SK-N-SH treated with all-trans-retinoic acid at 6 μM for 48 hours (cell line): ENCODE data around the gene WDFY2.

Experiments used
- ATAC-seq: fragments of 200-7000 bp; cut with Tn5 transposase; 3 replicates; pipeline ENCODE4 v1.9.1; 2020; ENCODE audit warnings: mild to moderate bottlenecking, moderate library complexity
- ARNTL ChIP-seq: fragments of 450-650 bp; formaldehyde crosslinking; IDR thresholded peaks from 2 replicates; pipeline ENCODE4 v1.5.0; 2020; ENCODE audit warnings: low read depth, mild to moderate bottlenecking, moderate library complexity, borderline replicate concordance
- BACH2 ChIP-seq: fragments of 250-450 bp; sonication (Bioruptor Pico); IDR thresholded peaks from 2 replicates; pipeline ENCODE4 v1.9.0; 2021; ENCODE audit warnings: mild to moderate bottlenecking, borderline replicate concordance
- CSDC2 ChIP-seq: fragments of 250-450 bp; sonication (Bioruptor Pico); IDR thresholded peaks from 2 replicates; pipeline ENCODE4 v1.5.0; 2020; ENCODE audit warnings: mild to moderate bottlenecking, moderate library complexity
- CSRNP3 ChIP-seq: fragments of 250-450 bp; sonication (Bioruptor Pico); IDR thresholded peaks from 2 replicates; pipeline ENCODE4 v1.5.1; 2021; ENCODE audit warnings: mild to moderate bottlenecking, moderate library complexity
- ESRRG ChIP-seq: fragments of 250-450 bp; sonication (Bioruptor Pico); IDR thresholded peaks from 2 replicates; pipeline ENCODE4 v1.6.1; 2021; ENCODE audit warnings: mild to moderate bottlenecking
- GLIS3 ChIP-seq: fragments of 250-450 bp; sonication (Bioruptor Pico); IDR thresholded peaks from 2 replicates; pipeline ENCODE4 v1.5.0; 2020; ENCODE audit warnings: mild to moderate bottlenecking, moderate library complexity
- ISL1 ChIP-seq: fragments of 250-450 bp; sonication (Bioruptor Pico); IDR thresholded peaks from 2 replicates; pipeline ENCODE4 v2.1.2; 2022; ENCODE audit warnings: mild to moderate bottlenecking, moderate library complexity
- OSR1 ChIP-seq: fragments of 250-450 bp; sonication (Bioruptor Pico); IDR thresholded peaks from 2 replicates; pipeline ENCODE4 v1.8.0; 2022; ENCODE audit warnings: moderate library complexity, mild to moderate bottlenecking, inconsistent platforms
- POU6F1 ChIP-seq: fragments of 250-450 bp; sonication (Bioruptor Pico); IDR thresholded peaks from 2 replicates; pipeline ENCODE4 v1.8.0; 2021; ENCODE audit warnings: low read depth, mild to moderate bottlenecking, moderate library complexity, borderline replicate concordance
- PPARA ChIP-seq: fragments of 250-450 bp; sonication (Bioruptor Pico); IDR thresholded peaks from 2 replicates; pipeline ENCODE4 v1.5.0; 2020; ENCODE audit warnings: mild to moderate bottlenecking, borderline replicate concordance
- RARB ChIP-seq: fragments of 250-450 bp; sonication (Bioruptor Pico); IDR thresholded peaks from 2 replicates; pipeline ENCODE4 v1.8.0; 2021; ENCODE audit warnings: mild to moderate bottlenecking, moderate library complexity
- SNAI2 ChIP-seq: fragments of 250-450 bp; sonication (Bioruptor Pico); IDR thresholded peaks from 2 replicates; pipeline ENCODE4 v1.5.0; 2020; ENCODE audit warnings: mild to moderate bottlenecking, moderate library complexity
- TCF4 ChIP-seq: fragments of 250-450 bp; sonication (Bioruptor Pico); IDR thresholded peaks from 2 replicates; pipeline ENCODE4 v1.8.0; 2021; ENCODE audit warnings: mild to moderate bottlenecking, moderate library complexity, borderline replicate concordance
- TOX ChIP-seq: fragments of 250-450 bp; sonication (Bioruptor Pico); IDR thresholded peaks from 2 replicates; pipeline ENCODE4 v1.8.0; 2021; ENCODE audit warnings: mild to moderate bottlenecking, moderate library complexity, borderline replicate concordance
- ZC3H10 ChIP-seq: fragments of 250-450 bp; sonication (Bioruptor Pico); IDR thresholded peaks from 2 replicates; pipeline ENCODE4 v1.5.1; 2021; ENCODE audit warnings: mild to moderate bottlenecking, moderate library complexity
- ZFP3 ChIP-seq: fragments of 250-450 bp; sonication (Bioruptor Pico); IDR thresholded peaks from 2 replicates; pipeline ENCODE4 v1.5.0; 2020; ENCODE audit warnings: mild to moderate bottlenecking, moderate library complexity
- ZFP30 ChIP-seq: fragments of 450-650 bp; formaldehyde crosslinking; IDR thresholded peaks from 2 replicates; pipeline ENCODE4 v1.5.0; 2022; ENCODE audit warnings: mild to moderate bottlenecking, moderate library complexity
- ZNF565 ChIP-seq: fragments of 450-650 bp; formaldehyde crosslinking; conservative IDR thresholded peaks from 2 replicates; pipeline ENCODE4 v1.5.0; 2020; ENCODE audit warnings: low read depth, mild to moderate bottlenecking, moderate library complexity
- ZNF70 ChIP-seq: fragments of 450-650 bp; formaldehyde crosslinking; IDR thresholded peaks from 2 replicates; pipeline ENCODE4 v1.5.0; 2020; ENCODE audit warnings: mild to moderate bottlenecking, moderate library complexity
- TF ChIP-seq, protein P1 (sequence below): fragments of 250-450 bp; sonication (Bioruptor Pico); IDR thresholded peaks from 2 replicates; pipeline ENCODE4 v1.5.1; 2020; ENCODE audit warnings: low read depth, mild to moderate bottlenecking, moderate library complexity

The WDFY2 gene

GRCh38 chr13:51643105-51643881 lies 59.0 kb downstream of the WDFY2 start:
- peak; percentile 90 for ATAC-seq
- TF ChIP-seq CSDC2 (CRISPR knock-in tag), result no peak
- TF ChIP-seq ZNF565 (CRISPR knock-in tag), result no peak
- no peak for TF ChIP-seq ESRRG (CRISPR knock-in tag)
- TF ChIP-seq SNAI2 (CRISPR knock-in tag), result no peak
- no peak for TF ChIP-seq ZC3H10 (CRISPR knock-in tag)
- peak; percentile 78 for TF ChIP-seq ISL1 (CRISPR knock-in tag)
- TF ChIP-seq ARNTL (CRISPR knock-in tag), result no peak

- TF ChIP-seq ZC3H10 (CRISPR knock-in tag) (no peak), ZFP30 (no peak), CSRNP3 (CRISPR knock-in tag) (no peak), ARNTL (CRISPR knock-in tag) (no peak), POU6F1 (CRISPR knock-in tag) (no peak), ESRRG (CRISPR knock-in tag) (no peak), ISL1 (CRISPR knock-in tag) (no peak)
- TF ChIP-seq, protein P1, sequence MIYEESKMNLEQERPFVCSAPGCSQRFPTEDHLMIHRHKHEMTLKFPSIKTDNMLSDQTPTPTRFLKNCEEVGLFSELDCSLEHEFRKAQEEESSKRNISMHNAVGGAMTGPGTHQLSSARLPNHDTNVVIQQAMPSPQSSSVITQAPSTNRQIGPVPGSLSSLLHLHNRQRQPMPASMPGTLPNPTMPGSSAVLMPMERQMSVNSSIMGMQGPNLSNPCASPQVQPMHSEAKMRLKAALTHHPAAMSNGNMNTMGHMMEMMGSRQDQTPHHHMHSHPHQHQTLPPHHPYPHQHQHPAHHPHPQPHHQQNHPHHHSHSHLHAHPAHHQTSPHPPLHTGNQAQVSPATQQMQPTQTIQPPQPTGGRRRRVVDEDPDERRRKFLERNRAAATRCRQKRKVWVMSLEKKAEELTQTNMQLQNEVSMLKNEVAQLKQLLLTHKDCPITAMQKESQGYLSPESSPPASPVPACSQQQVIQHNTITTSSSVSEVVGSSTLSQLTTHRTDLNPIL, result no peak
- TF ChIP-seq, all 23 proteins: peak for 0
- peak; percentile 94 for ATAC-seq
These were observed 59.6 kb downstream of the WDFY2 start for GRCh38 chr13:51643882-51644281.

- TF ChIP-seq ZNF70 (no peak), GLIS3 (no peak), ARNTL (CRISPR knock-in tag) (no peak), POU6F1 (CRISPR knock-in tag) (no peak), PPARA (CRISPR knock-in tag) (no peak), CSRNP3 (CRISPR knock-in tag) (no peak), TCF4 (CRISPR knock-in tag) (no peak), BACH2 (CRISPR knock-in tag) (no peak), SNAI2 (CRISPR knock-in tag) (no peak), OSR1 (CRISPR knock-in tag) (no peak), ISL1 (CRISPR knock-in tag) (no peak), ESRRG (CRISPR knock-in tag) (no peak), TOX (CRISPR knock-in tag) (no peak), ZFP3 (CRISPR knock-in tag) (no peak), RARB (CRISPR knock-in tag) (no peak), ZFP30 (no peak)
- ATAC-seq, result peak; percentile 12
These were observed 60.4 kb downstream of the WDFY2 start for GRCh38 chr13:51644654-51645053.
